SKM-1 (cell line): ENCODE measurements around the gene COL4A1.

Source experiments
- DNase-seq: peaks from one replicate; lab custom pipeline; 2025; ENCODE audit not compliant: unreplicated experiment; lab: John Stamatoyannopoulos, UW

Gene COL4A1

DNA sequence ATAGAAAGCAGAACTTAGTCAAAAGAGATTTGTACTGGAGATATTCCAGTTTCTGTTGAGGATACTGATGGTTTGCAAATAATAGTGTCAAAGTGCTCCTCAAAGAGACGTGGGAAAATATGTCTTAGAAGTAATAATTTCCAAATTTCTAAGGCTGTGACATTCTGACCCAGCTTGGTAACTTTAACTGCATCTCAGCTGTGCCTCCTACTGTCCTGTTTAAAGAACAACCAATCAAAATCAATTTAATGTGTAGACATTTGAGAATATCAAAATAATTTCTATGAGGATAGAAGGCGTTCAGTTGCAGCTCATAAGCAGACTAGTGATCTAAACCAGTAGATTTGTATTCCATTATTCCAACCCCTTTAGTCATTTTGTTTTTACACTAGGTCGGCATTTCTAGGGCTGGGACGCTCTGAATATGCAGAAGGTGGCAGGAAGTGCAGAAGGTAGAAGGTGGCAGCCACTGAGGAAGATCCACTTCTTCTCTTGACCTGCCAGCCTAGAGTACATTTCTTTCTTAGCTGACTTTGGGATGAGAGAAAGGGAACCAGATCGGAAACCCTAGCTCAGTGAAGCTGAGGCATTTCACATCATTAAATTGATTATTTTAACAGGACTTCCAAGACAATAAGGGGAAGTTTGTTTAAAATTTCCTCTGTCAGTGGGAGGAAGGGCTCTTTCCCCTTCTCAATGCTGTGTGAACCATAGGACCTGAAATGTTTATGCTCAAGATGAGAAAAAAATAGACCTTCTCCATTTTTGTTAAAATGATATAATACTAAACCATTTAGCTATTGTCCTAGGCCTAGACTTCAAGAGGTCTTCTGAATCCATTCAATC lies 67.5 kb downstream of the COL4A1 start:
- no peak for DNase-seq

DNA sequence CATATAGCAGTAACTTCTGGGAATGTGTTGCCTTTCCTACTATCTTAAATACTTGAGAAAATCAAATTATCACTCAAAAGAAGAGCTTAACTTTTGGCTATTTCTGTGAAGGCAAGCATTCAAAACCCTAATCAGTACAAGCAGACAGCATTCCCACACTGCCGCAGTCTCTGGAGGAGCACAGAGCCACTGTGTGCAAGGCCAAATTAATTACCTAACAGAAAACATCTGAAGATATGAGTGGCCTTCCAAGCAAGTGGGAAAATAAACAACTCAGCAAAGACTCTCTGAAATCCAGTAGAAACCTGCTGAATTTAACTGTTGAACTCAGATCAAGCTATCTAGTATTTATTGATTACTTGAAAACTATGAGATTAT lies 68.2 kb downstream of the COL4A1 start:
- DNase-seq, result no peak

DNA sequence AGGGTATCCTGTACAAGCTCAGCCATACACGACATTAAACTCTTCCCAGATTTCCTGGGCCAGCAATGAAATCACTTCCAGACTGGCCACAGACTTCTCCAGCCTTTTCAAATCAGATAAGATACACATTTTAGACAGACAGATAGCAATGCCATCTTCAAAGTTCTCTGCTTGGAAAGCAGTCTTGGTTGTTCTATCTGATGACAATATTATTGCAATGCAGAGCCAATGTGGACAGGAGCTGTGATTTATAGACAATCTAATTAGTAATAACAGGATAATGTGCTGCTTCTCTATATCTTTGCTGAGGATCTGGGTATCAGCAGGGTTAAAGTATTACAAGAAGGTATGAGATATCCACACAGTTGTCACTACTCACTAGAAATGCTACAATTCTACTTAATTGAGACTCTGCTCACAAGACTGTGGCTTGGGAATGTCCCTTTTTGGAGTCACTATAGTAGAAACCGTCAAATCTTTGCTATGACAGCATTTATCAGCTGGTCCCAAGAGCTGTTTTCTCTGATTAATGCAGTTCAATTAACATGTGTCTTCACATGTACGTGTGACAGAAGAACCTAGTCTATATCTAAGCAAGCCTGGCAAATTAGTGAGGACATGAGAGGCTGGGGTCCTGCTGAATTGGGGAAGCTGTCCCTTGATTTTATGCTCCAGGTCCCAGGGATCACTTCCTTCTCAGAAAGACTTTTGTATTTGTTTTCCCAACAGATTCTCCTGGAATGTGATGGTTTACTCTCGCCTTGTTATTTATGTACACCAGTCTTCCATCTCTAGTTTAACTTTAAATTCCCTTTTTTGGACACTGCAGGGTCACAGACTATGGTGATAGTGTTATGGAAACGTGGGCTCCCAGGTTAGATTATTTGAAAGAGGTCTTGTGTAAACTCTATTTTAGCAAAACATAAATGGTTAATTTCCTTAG lies 68.8 kb downstream of the COL4A1 start:
- no peak for DNase-seq

- DNase-seq, result no peak
Observed at GRCh38 chr13:110236831-110237261, 70.1 kb downstream of the COL4A1 start.

- no peak for DNase-seq
Observed at GRCh38 chr13:110236431-110236830, 70.5 kb downstream of the COL4A1 start.

DNA sequence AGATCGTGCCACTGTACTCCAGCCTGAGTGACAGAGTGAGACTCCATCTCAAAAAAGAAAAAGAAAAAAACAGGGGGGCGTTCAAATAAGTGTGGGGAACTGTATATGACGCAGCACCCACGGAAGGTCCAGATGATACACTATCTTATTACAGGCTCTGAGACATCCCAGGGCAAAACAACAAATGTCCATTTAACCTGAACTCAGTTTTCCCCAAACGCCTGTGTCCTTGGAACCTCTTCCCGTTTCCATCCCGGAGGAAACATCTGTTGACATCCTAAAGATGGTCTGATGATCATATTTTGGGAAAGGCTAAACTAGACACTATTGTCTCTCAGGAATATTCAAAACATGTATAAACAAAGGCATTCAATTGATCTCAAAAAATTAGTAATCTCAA lies 72.4 kb downstream of the COL4A1 start:
- no peak for DNase-seq

DNA sequence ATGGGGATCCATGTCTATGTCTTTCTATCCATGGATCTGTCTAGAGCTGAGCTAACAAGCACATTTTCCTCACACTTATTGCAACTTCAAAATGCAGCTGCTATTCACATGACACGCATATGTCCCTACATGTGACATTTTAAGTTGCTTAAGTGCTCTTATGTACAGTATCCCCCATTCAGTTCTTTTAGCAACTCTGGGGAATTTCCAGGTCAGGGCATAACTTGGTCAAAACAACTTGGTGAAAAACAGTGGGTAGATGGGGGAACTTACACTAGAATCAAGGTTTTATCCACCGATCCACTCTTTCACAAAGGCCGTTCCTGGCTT lies 73.0 kb downstream of the COL4A1 start:
- DNase-seq, result no peak

DNA sequence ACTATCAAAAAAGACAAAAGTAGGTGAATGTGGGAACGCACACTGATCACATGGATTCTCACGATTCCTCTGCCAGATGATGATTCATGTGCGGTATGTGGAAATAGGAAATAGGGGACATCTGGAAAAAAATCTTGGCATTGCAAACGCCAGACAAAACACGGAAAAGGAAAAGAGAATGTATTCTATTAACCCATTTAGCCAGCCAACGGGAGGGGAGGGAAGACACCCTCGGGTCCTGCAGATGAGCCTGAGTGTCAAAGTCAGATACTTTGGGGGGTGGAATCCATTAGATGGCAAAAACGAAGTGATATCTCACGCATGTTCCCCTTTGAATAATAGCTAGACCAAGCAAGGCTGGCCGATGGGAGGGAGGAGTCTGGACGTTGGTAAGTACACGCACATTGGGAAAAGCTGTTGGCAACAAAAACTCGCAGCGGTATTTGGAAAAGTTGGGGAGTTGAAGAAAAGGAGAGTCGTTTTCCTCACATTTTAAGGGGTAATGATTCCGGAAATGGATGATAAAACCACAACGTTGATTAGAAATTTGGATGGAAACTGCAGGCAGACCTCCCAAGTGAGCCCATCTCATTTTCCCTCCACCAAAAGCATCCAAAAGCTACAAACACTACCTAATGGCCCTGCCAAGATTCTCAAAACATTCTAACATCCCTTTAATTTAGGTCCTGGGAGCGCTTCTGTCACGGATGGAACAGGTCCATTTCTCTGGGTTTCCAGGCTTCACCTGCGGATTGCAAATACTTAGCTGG lies 73.6 kb downstream of the COL4A1 start:
- no peak for DNase-seq

- DNase-seq, result no peak
Observed at GRCh38 chr13:110232756-110233155, 74.2 kb downstream of the COL4A1 start.

DNA sequence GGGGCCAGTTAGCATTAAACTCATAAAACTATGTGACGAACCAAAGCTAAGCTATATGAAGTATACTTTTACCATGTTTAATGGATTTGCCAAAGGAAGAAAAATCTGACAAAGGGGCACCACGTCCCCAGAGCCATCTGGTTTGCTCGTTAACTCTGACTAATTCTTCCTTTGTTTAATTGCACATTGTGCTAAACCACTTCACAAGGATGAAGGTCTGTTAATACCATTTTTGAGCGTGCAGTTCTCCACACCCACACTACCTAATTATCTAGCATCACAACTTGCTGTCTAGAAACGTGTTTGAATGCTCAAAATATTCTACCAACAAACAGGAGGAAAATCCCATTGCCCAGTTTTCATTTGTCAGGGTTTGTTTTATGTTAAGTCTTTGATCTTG lies 74.8 kb downstream of the COL4A1 start:
- DNase-seq, result no peak

- DNase-seq, result no peak
Observed at GRCh38 chr13:110231348-110232047, 75.5 kb downstream of the COL4A1 start.

- no peak for DNase-seq
Observed at GRCh38 chr13:110230661-110231347, 76.2 kb downstream of the COL4A1 start.

GRCh38 chr13:110229905-110230563 lies 76.9 kb downstream of the COL4A1 start:
- DNase-seq, result no peak

GRCh38 chr13:110228936-110229904 lies 77.7 kb downstream of the COL4A1 start:
- DNase-seq, result no peak

DNA sequence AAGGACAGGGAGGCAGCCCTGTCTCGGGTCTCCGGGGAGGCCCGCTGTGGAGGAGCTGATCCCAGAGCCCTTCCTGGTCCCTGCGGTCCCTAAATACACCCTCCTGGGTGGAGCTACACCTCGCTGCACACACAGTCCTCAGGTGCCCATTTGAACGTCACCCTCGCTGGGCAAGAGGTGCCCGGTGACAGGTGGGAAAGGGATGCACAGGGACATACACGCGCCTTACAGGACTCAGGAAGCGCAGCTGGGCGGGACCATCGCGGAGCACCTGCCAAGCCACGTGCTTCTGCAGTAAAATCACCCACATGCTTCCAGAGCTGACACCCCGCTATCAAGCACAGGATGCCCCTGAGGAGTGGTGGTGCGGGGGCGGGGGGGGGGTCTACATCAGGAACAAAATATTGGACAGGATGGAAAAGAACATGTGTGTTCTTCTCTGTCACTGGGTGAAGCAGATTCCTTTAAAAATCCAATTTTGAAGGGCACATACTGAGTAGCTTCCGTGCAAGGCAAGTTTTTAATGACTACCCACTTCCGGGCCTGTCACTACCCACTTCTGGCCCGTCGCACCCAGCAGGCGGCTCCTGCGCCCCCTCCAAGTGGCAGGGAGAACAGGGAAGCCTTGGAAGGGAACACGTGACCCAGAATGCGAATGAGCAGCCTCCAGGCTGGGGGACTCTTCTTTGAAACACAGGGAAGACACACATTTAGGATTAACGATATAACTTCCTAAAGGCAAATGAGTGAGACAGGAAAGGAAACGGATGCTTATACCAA lies 78.9 kb downstream of the COL4A1 start:
- DNase-seq, result no peak

DNA sequence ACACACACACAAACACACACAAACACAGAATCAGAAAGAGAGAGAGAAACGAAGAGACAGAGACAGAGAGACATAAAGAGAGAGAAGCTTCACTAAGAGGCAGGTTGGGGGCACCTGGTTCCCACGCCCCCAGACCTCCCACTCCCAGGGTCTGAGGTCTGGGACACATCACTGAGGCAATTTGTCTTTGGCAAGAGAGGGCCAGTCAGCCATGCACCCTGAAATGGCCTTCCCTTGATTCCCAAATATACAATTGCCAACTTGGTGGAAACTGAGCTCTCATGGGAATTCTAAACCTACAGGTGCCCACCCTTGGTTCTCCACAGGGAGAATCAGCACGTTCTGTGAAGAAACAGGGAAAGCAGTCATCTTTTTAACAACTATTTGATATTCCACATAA lies 79.5 kb downstream of the COL4A1 start:
- no peak for DNase-seq

GRCh38 chr13:110225609-110226574 lies 81.1 kb downstream of the COL4A1 start:
- no peak for DNase-seq
